GM21423 (cell line): ENCODE measurements around the gene DGKI.

ENCODE experiments used
- ATAC-seq: cut with Tn5 transposase; IDR thresholded peaks from one replicate; pipeline ENCODE4 v1.9.1; 2021; ENCODE audit warnings: mild to moderate bottlenecking, moderate library complexity; ENCODE audit not compliant: unreplicated experiment

DGKI gene

GRCh38 chr7:137873524-137873923 lies 26.8 kb upstream of the DGKI start:
- no peak for ATAC-seq

- ATAC-seq: no peak
These were observed 24.6 kb upstream of the DGKI start for GRCh38 chr7:137871170-137871915.

GRCh38 chr7:137870684-137871083 lies 23.9 kb upstream of the DGKI start:
- ATAC-seq: no peak

GRCh38 chr7:137870078-137870477 lies 23.3 kb upstream of the DGKI start:
- no peak for ATAC-seq

- ATAC-seq: no peak
These were observed 22.5 kb upstream of the DGKI start for GRCh38 chr7:137869260-137869659.

GRCh38 chr7:137867289-137867688 lies 20.5 kb upstream of the DGKI start:
- ATAC-seq: no peak

GRCh38 chr7:137865764-137866163 lies 19.0 kb upstream of the DGKI start:
- ATAC-seq: no peak

GRCh38 chr7:137862964-137863363 lies 16.2 kb upstream of the DGKI start:
- no peak for ATAC-seq

- ATAC-seq: no peak
These were observed 15.6 kb upstream of the DGKI start for GRCh38 chr7:137862358-137862757.

GRCh38 chr7:137860542-137860941 lies 13.8 kb upstream of the DGKI start:
- ATAC-seq: no peak

- no peak for ATAC-seq
These were observed 6.3 kb upstream of the DGKI start for GRCh38 chr7:137853053-137853452.

- ATAC-seq: no peak
These were observed 5.3 kb upstream of the DGKI start for GRCh38 chr7:137852108-137852507.

- no peak for ATAC-seq
These were observed 4.5 kb upstream of the DGKI start for GRCh38 chr7:137850972-137851945.

- no peak for ATAC-seq
These were observed 3.8 kb upstream of the DGKI start for GRCh38 chr7:137850571-137850970.

- no peak for ATAC-seq
These were observed 1.3 kb upstream of the DGKI start for GRCh38 chr7:137848095-137848494.

- peak; percentile 36 for ATAC-seq
These were observed 835 bp upstream of the DGKI start for GRCh38 chr7:137847568-137848050.

- peak; percentile 32 for ATAC-seq
These were observed 286 bp downstream of the DGKI start for GRCh38 chr7:137846549-137846826.

GRCh38 chr7:137844677-137845425 lies 1.9 kb downstream of the DGKI start:
- no peak for ATAC-seq

- no peak for ATAC-seq
These were observed 6.6 kb downstream of the DGKI start for GRCh38 chr7:137839903-137840779.

GRCh38 chr7:137838706-137839315 lies 8.0 kb downstream of the DGKI start:
- no peak for ATAC-seq
